Dedifferentiated amniotic fluid mesenchymal stem cell (primary cell): ENCODE measurements around the gene CYTH2.

Source experiments
- DNase-seq: peaks from one replicate; pipeline ENCODE4 v3.0.0-alpha.2; 2016; ENCODE audit errors: extremely low spot score

The CYTH2 gene

GRCh38 chr19:48452289-48453190 is 16.6 kb upstream of the CYTH2 start:
- DNase-seq = no peak

- no peak for DNase-seq
These were observed 14.9 kb upstream of the CYTH2 start for GRCh38 chr19:48454150-48454730.

DNA sequence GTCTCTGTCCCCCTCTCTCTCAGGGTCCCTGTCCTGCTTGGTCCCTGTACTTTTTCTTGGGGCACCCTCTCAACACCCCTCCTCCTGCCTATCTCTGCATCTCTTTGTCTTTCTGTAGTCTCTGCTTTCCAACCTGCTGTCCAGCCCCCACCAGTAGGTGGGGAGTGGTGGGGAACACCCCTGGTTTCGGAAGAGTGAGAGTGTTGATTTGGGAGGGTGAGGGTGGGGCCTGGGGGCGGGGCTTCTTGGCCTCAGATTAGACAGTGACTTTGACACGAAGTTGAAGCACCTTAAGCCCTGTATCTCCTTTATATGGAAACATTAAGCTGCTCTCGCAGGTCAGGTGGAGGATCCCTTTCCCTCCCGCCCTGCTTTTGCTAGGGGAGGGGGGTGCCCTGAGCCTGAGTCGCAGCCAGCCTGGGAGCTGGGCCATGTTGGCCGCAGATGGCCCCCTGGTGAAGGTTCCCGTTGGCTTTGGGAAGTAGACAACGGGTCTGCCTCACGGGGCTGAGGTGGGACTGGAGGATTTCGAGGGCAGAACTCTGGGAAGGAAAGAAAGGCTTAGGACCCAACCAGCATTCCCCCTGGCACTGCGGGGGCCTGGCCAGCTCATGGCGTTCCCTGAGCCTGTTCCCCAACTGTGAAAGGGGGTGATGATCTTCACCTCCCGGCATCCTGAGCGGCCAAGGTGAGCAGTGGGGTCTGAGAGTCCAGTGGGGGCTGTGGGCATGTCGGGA is 13.8 kb upstream of the CYTH2 start, which contains the start of gene KCNJ14:
Gene KCNJ14 (plus strand): TSS at position 404 of the 737 bp plus-strand sequence. CDS start 6,151 bp downstream, outside the sequence.
- no peak for DNase-seq

DNA sequence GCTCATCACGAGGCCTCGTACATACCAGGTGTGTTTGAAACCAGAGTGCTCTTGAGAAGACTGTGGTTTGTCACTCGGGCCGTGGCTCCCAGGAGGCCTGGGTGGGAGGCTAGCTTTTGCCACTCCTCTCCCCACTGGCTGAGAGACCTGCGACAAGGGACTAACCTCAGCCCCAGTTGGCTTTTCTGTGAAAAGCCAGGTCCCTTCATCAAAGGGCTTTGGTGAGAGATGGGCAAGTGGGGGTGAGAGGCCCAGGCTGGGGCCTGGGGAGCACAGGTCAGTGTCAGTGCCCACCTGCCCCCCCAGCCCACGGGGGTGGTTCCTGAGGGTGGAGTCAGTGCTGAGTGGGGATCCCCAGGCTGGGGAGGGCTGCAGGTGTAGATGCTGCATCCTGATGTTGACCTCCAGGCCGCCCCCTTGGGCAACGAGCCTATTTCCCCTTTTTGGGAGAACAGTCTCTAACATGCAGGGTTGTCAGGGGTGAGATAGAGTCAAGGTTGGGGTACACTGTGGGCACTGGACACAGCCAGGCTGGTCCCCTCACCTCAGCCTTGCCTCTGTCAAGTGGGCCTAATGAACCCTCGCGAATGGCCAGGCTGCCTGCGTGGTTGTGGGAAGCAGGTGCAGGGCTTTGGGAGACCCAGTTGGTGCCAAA is 13.1 kb upstream of the CYTH2 start:
- no peak for DNase-seq

- no peak for DNase-seq
These were observed 12.3 kb upstream of the CYTH2 start for GRCh38 chr19:48456864-48457263.

DNA sequence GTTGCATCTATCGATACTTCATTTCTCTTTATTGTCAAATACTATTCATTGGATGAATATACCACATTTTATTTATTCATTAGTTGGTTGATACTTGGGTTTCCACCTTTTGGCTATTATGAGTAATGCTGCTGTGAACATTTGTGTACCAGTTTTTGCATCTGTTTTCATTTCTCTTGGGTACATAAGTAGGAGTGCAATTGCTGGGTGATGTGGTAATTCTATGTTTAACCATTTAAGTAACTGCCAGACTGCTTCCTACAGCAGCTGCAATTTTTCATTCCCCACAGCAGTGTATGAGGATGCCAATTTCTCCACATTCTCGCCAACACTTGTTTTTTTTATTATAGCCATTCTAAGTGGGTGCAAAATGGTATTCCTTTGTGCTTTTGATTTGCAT is 11.2 kb upstream of the CYTH2 start:
- no peak for DNase-seq

GRCh38 chr19:48461651-48461981 is 7.6 kb upstream of the CYTH2 start:
- no peak for DNase-seq

- DNase-seq = no peak
These were observed 7.0 kb upstream of the CYTH2 start for GRCh38 chr19:48461982-48462655.

GRCh38 chr19:48465215-48465614 is 4.0 kb upstream of the CYTH2 start:
- DNase-seq = no peak

GRCh38 chr19:48466561-48467325 is 2.4 kb upstream of the CYTH2 start:
- no peak for DNase-seq

- DNase-seq = peak; percentile 100
These were observed 339 bp upstream of the CYTH2 start for GRCh38 chr19:48468772-48469288.

- no peak for DNase-seq
These were observed 938 bp downstream of the CYTH2 start for GRCh38 chr19:48469934-48470680.

GRCh38 chr19:48470856-48471255 is 1.7 kb downstream of the CYTH2 start:
- no peak for DNase-seq

DNA sequence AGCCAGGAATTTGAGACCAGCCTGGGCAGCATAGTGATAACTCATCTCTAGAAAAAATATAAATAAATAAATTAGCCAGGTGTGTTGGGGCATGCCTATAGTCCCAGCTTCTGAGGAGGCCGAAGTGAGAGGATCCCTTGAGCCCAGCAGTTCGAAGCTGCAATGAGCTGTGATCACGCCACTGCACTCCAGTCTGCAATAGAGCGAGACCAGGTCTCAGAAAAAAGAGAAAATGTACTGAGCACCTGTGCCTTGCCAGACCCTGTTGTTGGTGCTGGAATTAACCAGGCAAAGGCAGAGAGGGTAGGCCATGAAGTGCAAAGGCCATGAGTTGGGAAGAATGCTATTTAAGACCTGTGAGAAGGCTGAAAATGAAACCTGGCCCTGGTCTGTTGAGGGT is 2.7 kb downstream of the CYTH2 start:
- DNase-seq = no peak

DNA sequence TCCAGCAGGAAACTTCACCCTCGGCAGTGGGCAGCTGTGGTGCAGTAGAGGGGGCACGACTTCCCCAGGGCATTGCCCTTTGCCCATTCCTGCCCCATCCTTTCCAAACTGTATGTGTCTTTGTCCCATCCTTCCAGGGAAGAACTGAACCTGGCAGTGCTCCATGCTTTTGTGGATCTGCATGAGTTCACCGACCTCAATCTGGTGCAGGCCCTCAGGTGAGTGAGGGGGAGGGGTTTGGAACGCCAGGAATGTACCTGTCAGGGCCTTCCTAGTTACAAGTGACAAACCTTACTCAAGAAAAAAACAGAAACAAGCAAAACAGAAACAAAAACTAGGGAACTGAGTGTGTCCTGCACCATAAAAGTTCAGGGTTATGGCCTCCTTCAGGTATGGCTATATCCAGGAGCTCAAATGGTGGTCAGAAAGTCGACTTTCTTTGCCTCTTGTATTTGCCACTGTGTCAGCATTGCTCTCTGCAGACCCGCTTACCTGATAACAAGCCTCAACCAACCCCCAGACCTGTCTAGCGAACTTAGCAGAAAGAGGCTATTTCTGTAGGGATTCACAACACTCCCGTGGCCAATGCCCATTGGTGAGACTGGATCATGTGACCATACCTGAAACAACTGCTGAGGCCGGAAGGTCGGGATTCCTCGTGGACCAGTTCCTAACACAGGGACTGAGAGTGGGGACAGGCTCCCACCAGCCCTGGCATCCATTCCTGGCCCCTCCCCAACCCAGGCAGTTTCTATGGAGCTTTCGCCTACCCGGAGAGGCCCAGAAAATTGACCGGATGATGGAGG is 4.2 kb downstream of the CYTH2 start:
- DNase-seq = no peak

DNA sequence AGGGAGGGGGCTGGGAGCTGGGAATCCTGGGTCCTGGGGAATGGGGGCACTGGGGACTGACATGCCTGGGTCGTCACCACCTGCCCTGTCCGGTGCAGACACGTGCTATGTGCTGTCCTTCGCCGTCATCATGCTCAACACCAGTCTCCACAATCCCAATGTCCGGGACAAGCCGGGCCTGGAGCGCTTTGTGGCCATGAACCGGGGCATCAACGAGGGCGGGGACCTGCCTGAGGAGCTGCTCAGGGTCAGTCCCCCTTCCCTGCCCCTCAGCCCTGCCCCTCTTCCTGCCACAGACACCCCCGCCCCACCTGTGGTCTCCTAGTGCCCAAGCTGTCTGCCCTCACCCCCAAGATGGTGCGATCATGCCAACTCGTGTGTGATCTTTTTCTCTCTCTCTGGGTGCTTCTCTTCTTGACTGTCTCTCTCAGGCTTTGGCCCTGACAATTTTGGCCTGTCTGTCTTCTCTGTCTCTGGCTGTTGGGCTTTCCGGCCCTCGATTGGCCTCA is 5.0 kb downstream of the CYTH2 start:
- no peak for DNase-seq

DNA sequence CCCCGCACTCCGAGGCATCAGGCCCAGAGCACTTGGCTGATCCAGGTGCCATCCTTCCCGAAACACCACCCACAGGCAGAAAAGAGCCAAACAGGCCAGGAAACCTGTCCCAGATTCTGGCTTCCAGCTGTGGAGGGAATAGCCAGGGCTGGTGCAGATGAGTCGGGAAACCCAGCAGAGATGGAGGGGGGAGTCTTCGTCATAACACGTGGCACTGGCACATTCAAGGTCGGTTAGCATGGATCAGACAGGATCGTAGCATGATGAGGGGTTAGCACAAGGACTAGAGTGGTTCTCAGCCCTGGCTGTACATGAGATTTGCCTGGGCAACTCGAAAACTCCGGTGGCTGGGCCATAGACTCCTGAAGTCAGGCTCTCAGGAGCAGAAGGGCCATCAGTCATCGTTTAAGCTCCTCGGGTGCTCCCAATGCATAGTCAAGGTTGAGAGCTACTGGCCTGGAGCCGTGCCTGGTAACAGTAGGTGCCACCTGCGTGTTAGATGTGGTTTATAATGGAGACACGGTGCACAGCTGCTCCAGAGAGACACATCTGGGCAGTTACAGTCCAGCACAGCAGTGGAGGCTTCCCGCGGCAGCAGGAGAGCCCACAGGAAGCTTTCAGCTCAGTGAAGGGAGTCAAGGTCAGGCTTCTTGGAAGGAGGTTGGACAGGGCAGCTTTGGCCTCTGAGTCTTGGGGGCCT is 6.3 kb downstream of the CYTH2 start:
- no peak for DNase-seq

DNA sequence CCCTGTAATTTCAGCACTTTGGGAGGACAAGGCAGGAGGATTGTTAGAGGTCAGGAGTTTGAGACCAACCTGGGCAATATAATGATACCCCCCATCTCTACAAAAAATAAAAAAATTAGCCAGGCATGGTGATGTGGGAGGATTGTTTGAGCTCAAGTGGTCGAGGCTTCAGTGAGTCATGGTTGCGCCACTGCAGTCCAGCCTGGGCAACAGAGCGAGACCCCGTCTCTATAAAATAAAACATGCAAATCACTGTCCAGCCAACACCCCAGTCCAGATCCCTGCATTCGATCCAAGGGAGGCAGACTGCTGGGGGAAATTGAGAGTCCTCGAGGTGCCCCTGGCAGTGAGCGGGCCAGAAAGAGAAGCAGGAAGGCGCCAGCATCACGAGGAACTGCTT is 7.0 kb downstream of the CYTH2 start:
- no peak for DNase-seq
